GM23338 (cell line): ENCODE measurements around the gene DPPA2. TPM values are rescaled to one million over a fixed set of nuclear protein-coding genes. Genes with fewer than 3 reads are reported as not detected.

Source experiments
- ATAC-seq: fragments of 200-7000 bp; cut with Tn5 transposase; 3 replicates; pipeline ENCODE4 v1.9.1; 2020
- DNase-seq: peaks from one replicate; pipeline ENCODE4 v3.0.0-alpha.2; 2015; ENCODE audit warnings: low spot score
- H2AFZ ChIP-seq: fragments of 200-600 bp; sonication (generic); 2 replicates; pipeline ENCODE4 v1.8.0; 2016; ENCODE audit warnings: antibody characterized with exemption, mild to moderate bottlenecking, moderate library complexity
- H3F3A ChIP-seq: fragments of 200-600 bp; sonication (generic); replicated peaks from 2 replicates; pipeline ENCODE4 v1.8.0; 2017; ENCODE audit warnings: antibody characterized with exemption, mixed run types, low read depth
- H3K27ac ChIP-seq: fragments of 200-600 bp; sonication (generic); 2 replicates; pipeline ENCODE4 v1.6.1; 2016; ENCODE audit warnings: low read depth
- H3K27me3 ChIP-seq: fragments of 200-600 bp; sonication (generic); 2 replicates; pipeline ENCODE4 v1.8.0; 2016; ENCODE audit warnings: mild to moderate bottlenecking, mixed run types, moderate library complexity; ENCODE audit not compliant: insufficient read depth
- H3K36me3 ChIP-seq: fragments of 200-600 bp; sonication (generic); 2 replicates; pipeline ENCODE4 v1.8.0; 2016; ENCODE audit warnings: mild to moderate bottlenecking; ENCODE audit not compliant: insufficient read depth
- H3K4me1 ChIP-seq: fragments of 200-600 bp; sonication (generic); 2 replicates; pipeline ENCODE4 v1.8.0; 2016; ENCODE audit warnings: mild to moderate bottlenecking, moderate library complexity; ENCODE audit not compliant: insufficient read depth
- H3K4me2 ChIP-seq: fragments of 200-600 bp; sonication (generic); 2 replicates; pipeline ENCODE4 v1.7.1; 2017; ENCODE audit warnings: mixed run types
- H3K4me3 ChIP-seq: fragments of 200-600 bp; sonication (generic); 2 replicates; pipeline ENCODE4 v1.6.1; 2016; ENCODE audit warnings: mixed run types
- H3K79me2 ChIP-seq: fragments of 200-600 bp; sonication (generic); replicated peaks from 2 replicates; pipeline ENCODE4 v1.8.0; 2017; ENCODE audit warnings: mild to moderate bottlenecking; ENCODE audit not compliant: insufficient read depth
- H3K9me2 ChIP-seq: fragments of 200-600 bp; sonication (generic); 2 replicates; pipeline ENCODE4 v1.8.0; 2017; ENCODE audit not compliant: insufficient read depth
- H4K20me1 ChIP-seq: fragments of 200-600 bp; sonication (generic); replicated peaks from 2 replicates; pipeline ENCODE4 v1.8.0; 2017; ENCODE audit warnings: mild to moderate bottlenecking; ENCODE audit not compliant: insufficient read depth
- H3K27ac Mint-ChIP-seq: 2 replicates; pipeline ENCODE4 v1.8.0; 2020; ENCODE audit warnings: inconsistent platforms, mild to moderate bottlenecking, moderate library complexity, mixed read lengths
- H3K27me3 Mint-ChIP-seq: 3 replicates; pipeline ENCODE4 v1.8.0; 2022; ENCODE audit warnings: low read depth, mild to moderate bottlenecking, moderate library complexity, mixed read lengths, inconsistent platforms; ENCODE audit not compliant: insufficient read depth, poor library complexity
- H3K36me3 Mint-ChIP-seq: 3 replicates; pipeline ENCODE4 v1.8.0; 2021; ENCODE audit warnings: low read depth, mild to moderate bottlenecking, inconsistent platforms, moderate library complexity, mixed read lengths
- H3K4me1 Mint-ChIP-seq: 3 replicates; pipeline ENCODE4 v1.8.0; 2020; ENCODE audit warnings: mild to moderate bottlenecking, inconsistent platforms, mixed read lengths
- H3K4me3 Mint-ChIP-seq: 3 replicates; pipeline ENCODE4 v1.8.0; 2021; ENCODE audit warnings: moderate library complexity, mild to moderate bottlenecking, inconsistent platforms, mixed read lengths
- H3K9me3 Mint-ChIP-seq: 3 replicates; pipeline ENCODE4 v1.8.0; 2020; ENCODE audit warnings: moderate library complexity, mild to moderate bottlenecking, inconsistent platforms, mixed read lengths
- CREB1 ChIP-seq: fragments of 250-450 bp; sonication (Bioruptor Pico); IDR thresholded peaks from 2 replicates; pipeline ENCODE4 v1.5.0; 2020; ENCODE audit warnings: low read depth, mild to moderate bottlenecking, moderate library complexity
- CTCF ChIP-seq, 2 experiments: fragments of 200-600 bp in 1 of 2; sonication (generic) in 1 of 2; conservative IDR thresholded peaks; 2 replicates each; pipeline versions ENCODE4 v1.5.1 to v1.6.1; 2016 to 2017; ENCODE audit warnings: antibody characterized with exemption in 2 of 2, low read depth in 2 of 2, mild to moderate bottlenecking in 2 of 2, moderate library complexity in 1 of 2
- ETS1 ChIP-seq: IDR thresholded peaks from 2 replicates; pipeline ENCODE4 v1.6.1; 2016; ENCODE audit warnings: antibody characterized with exemption
- EZH2 ChIP-seq: fragments of 200-600 bp; sonication (generic); IDR thresholded peaks from one replicate; pipeline ENCODE4 v1.8.0; 2017; ENCODE audit warnings: antibody characterized with exemption, mild to moderate bottlenecking, low read depth; ENCODE audit not compliant: unreplicated experiment
- EZH2phosphoT487 ChIP-seq: fragments of 200-600 bp; sonication (generic); IDR thresholded peaks from one replicate; pipeline ENCODE4 v1.8.1; 2018; ENCODE audit warnings: antibody characterized with exemption; ENCODE audit not compliant: unreplicated experiment
- JUNB ChIP-seq: IDR thresholded peaks from one replicate; pipeline ENCODE4 v1.6.1; 2016; ENCODE audit warnings: antibody characterized with exemption; ENCODE audit not compliant: unreplicated experiment
- REST ChIP-seq: IDR thresholded peaks from one replicate; pipeline ENCODE4 v1.6.1; 2018; ENCODE audit warnings: antibody characterized with exemption; ENCODE audit not compliant: unreplicated experiment
- STAT1 ChIP-seq: IDR thresholded peaks from one replicate; pipeline ENCODE4 v1.6.1; 2016; ENCODE audit warnings: antibody characterized with exemption; ENCODE audit not compliant: unreplicated experiment
- ZNF114 ChIP-seq: fragments of 250-450 bp; sonication (Bioruptor Pico); IDR thresholded peaks from 2 replicates; pipeline ENCODE4 v1.5.0; 2020; ENCODE audit warnings: mild to moderate bottlenecking, moderate library complexity
- ZNF331 ChIP-seq: fragments of 250-450 bp; sonication (Bioruptor Pico); IDR thresholded peaks from 2 replicates; pipeline ENCODE4 v1.5.0; 2020; ENCODE audit warnings: low read depth, mild to moderate bottlenecking, moderate library complexity
- ZNF462 ChIP-seq: fragments of 250-450 bp; sonication (Bioruptor Pico); IDR thresholded peaks from 2 replicates; pipeline ENCODE4 v1.5.0; 2020; ENCODE audit warnings: mild to moderate bottlenecking, moderate library complexity
- polyA plus RNA-seq: library from polyadenylated mRNA; unstranded; fragments of >200 nt; fragmentation: Nextera tagmentation; extraction: Ambion mirVana; gene quantifications from 2 replicates; pipeline ENCODE4 v1.2.1, GENCODE V29; 2016
- total RNA-seq: library from RNA; depleted of rRNA; stranded (reverse); fragments of >200 nt; shearing (Covaris generic); gene quantifications from 2 replicates; pipeline ENCODE4 v1.2.3, GENCODE V29; 2014

DPPA2 gene
- total and polyA plus RNA-seq, 2 experiments from 2014 or later: 14.3 to 21.5 TPM

GRCh38 chr3:109265295-109265694 lies 51.0 kb downstream of the DPPA2 start:
- no peaks in the 10 kb centered on the region for H4K20me1 ChIP-seq
- H3F3A ChIP-seq: no peaks in the 10 kb centered on the region
- no peaks in the 10 kb centered on the region for H3K27me3 ChIP-seq
- Mint-ChIP-seq H3K27me3 (no peaks in the 10 kb centered on the region), H3K36me3 (no peaks in the 10 kb centered on the region), H3K27ac (no peak overlapping the region), H3K4me1 (no peaks in the 10 kb centered on the region), H3K9me3 (no peaks in the 10 kb centered on the region), H3K4me3 (no peak overlapping the region)
- TF ChIP-seq ZNF114 (no peak), STAT1 (no peak), EZH2phosphoT487 (no peak), JUNB (no peak), ZNF331 (CRISPR knock-in tag) (no peak), CTCF (conservative IDR thresholded peaks at IDR 0.05; ENCODE audit: low read depth in 2 of 2) (no peak), ZNF462 (CRISPR knock-in tag) (no peak), REST (no peak), ETS1 (no peak), CREB1 (no peak), EZH2 (no peak)
- H3K9me2 ChIP-seq: no peaks in the 10 kb centered on the region; the same call in none of the 2 replicates
- no peaks in the 10 kb centered on the region for H3K36me3 ChIP-seq
- H3K4me2 ChIP-seq: no peak overlapping the region
- DNase-seq: no peak
- no peak overlapping the region for H3K4me3 ChIP-seq
- H3K4me1 ChIP-seq: no peaks in the 10 kb centered on the region
- no peak overlapping the region for H2AFZ ChIP-seq
- no peak overlapping the region for H3K27ac ChIP-seq
- ATAC-seq: no peak
- no peaks in the 10 kb centered on the region for H3K79me2 ChIP-seq
